NCI-H226 (cell line): ENCODE data around the gene SATB2.
A peak's percentile ranks its signal among the peaks of the same experiment; 100 is the strongest.

Experiments
- DNase-seq: peaks from one replicate; pipeline ENCODE4 v3.0.0-alpha.2; 2015

SATB2 gene

GRCh38 chr2:199388728-199389268, 68.9 kb downstream of the SATB2 start:
- DNase-seq: no peak

GRCh38 chr2:199384043-199384442, 73.7 kb downstream of the SATB2 start:
- no peak for DNase-seq

- no peak for DNase-seq
These were observed 74.7 kb downstream of the SATB2 start for GRCh38 chr2:199383021-199383420.

GRCh38 chr2:199382091-199382490, 75.6 kb downstream of the SATB2 start:
- DNase-seq: no peak

GRCh38 chr2:199381531-199381930, 76.2 kb downstream of the SATB2 start:
- no peak for DNase-seq

- DNase-seq: peak; percentile 3
These were observed 78.6 kb downstream of the SATB2 start for GRCh38 chr2:199378948-199379650.

- DNase-seq: no peak
These were observed 87.5 kb downstream of the SATB2 start for GRCh38 chr2:199370150-199370780.

- no peak for DNase-seq
These were observed 91.3 kb downstream of the SATB2 start for GRCh38 chr2:199366406-199366805.

GRCh38 chr2:199364153-199364552, 93.6 kb downstream of the SATB2 start:
- DNase-seq: no peak

GRCh38 chr2:199356412-199356811, 101.3 kb downstream of the SATB2 start:
- no peak for DNase-seq

- DNase-seq: no peak
These were observed 108.9 kb downstream of the SATB2 start for GRCh38 chr2:199348871-199349270.

- no peak for DNase-seq
These were observed 113.7 kb downstream of the SATB2 start for GRCh38 chr2:199344012-199344411.

- DNase-seq: no peak
These were observed 115.4 kb downstream of the SATB2 start for GRCh38 chr2:199342334-199342733.

- no peak for DNase-seq
These were observed 116.6 kb downstream of the SATB2 start for GRCh38 chr2:199341123-199341522.

GRCh38 chr2:199339891-199340605, 117.7 kb downstream of the SATB2 start:
- no peak for DNase-seq

GRCh38 chr2:199336546-199336945, 121.2 kb downstream of the SATB2 start:
- DNase-seq: no peak

GRCh38 chr2:199335502-199335901, 122.2 kb downstream of the SATB2 start:
- no peak for DNase-seq

GRCh38 chr2:199329466-199329865, 128.3 kb downstream of the SATB2 start:
- no peak for DNase-seq

GRCh38 chr2:199329031-199329430, 128.7 kb downstream of the SATB2 start:
- no peak for DNase-seq

GRCh38 chr2:199325881-199326280, 131.9 kb downstream of the SATB2 start:
- no peak for DNase-seq

- no peak for DNase-seq
These were observed 135.6 kb downstream of the SATB2 start for GRCh38 chr2:199322151-199322550.

- DNase-seq: no peak
These were observed 140.1 kb downstream of the SATB2 start for GRCh38 chr2:199317646-199318045.

GRCh38 chr2:199316851-199317250, 140.9 kb downstream of the SATB2 start:
- DNase-seq: no peak
